ENCODE results near the gene SCYGR8.

GRCh38 chr2:227739351-227739750 lies 6.3 kb upstream of the SCYGR8 start:
- TF ChIP-seq, protein P1, sequence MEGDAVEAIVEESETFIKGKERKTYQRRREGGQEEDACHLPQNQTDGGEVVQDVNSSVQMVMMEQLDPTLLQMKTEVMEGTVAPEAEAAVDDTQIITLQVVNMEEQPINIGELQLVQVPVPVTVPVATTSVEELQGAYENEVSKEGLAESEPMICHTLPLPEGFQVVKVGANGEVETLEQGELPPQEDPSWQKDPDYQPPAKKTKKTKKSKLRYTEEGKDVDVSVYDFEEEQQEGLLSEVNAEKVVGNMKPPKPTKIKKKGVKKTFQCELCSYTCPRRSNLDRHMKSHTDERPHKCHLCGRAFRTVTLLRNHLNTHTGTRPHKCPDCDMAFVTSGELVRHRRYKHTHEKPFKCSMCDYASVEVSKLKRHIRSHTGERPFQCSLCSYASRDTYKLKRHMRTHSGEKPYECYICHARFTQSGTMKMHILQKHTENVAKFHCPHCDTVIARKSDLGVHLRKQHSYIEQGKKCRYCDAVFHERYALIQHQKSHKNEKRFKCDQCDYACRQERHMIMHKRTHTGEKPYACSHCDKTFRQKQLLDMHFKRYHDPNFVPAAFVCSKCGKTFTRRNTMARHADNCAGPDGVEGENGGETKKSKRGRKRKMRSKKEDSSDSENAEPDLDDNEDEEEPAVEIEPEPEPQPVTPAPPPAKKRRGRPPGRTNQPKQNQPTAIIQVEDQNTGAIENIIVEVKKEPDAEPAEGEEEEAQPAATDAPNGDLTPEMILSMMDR (conservative IDR thresholded peaks at IDR 0.05; ENCODE audit: low read depth, low read length) = no peak
- TF ChIP-seq EZH2 (IDR thresholded peaks at IDR 0.05; ENCODE audit: borderline replicate concordance, low read depth, low read length, poor library complexity, severe bottlenecking) = no peak
